GM04503 (cell line): ENCODE data around the gene RHEB.

Experiments used
- DNase-seq: peaks from one replicate; pipeline ENCODE4 v3.0.0-alpha.2; 2012; ENCODE audit warnings: low read depth

Gene RHEB

DNA sequence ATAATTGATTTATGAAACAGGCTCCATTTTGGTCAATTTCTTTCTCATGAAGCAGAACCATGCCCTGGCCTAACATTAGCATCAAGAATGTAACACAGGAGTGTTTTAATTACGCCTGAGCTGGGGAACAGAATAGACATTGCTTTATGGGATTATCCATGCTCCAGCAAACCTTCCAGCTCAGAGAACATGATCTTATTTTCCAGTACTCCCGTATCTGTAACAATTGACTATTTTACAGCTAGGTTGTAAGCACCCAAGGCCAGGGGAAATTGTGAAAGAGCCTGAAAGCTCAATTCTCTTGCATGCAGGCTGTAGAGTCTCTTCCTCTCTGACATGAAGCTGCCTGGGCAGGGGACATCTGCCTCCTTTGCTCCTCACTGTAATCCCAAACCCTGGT, 49.0 kb downstream of the RHEB start:
- no peak for DNase-seq

DNA sequence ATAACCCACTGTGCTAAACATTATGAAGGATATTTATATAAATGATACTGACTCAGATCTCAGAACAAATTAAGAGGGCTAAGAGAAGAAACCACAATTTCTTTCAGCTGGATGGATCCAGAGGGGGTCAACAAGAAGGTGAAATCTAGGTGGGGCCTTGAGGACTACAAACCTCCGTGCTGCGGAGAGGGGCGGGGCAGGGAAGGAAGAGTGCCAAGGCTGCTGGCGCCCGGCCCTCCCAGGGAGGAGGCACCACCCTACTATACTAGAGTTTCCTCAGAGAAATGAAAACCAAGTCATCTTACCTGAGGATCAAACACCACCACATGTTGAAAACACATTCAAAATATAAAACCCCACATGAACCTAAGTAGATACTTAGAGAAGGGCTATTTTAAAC, 50.4 kb downstream of the RHEB start:
- DNase-seq, result no peak

DNA sequence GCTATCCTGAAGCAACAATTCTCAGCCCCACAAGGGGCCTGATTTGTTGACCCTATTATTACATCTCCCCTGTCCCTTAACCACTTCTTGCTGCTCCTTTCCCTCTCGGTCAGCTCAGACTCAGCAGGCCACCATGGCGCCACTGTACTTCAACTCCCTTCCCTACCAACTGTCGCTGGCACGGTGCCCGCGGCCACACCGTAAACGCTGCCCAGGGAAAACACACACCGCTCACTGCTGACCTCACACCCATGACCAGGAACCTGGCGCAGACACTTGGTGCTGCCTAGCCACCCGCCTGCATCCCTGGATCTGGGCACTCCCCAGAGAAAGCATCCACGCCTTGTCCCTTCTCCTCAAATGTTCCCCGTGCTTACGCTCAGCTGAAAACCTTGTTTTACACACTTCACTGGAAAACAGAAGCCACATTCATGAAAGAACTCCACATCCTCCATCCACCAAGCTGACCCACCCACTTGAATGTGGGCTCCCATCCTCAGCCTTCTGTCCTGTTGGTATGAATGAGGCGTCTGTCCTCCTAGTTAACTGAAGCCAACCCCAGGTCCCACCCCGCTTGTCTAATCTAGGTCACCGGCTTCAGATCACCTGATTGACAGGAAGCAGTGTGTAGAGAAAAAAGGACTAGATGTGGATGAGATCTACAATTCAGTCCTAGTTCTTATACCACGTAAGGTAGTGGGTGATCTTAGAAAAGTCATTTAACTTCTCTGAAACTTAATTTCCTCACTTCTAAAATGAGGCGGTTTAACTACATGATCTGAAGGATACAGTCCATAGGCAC, 51.3 kb downstream of the RHEB start:
- no peak for DNase-seq

DNA sequence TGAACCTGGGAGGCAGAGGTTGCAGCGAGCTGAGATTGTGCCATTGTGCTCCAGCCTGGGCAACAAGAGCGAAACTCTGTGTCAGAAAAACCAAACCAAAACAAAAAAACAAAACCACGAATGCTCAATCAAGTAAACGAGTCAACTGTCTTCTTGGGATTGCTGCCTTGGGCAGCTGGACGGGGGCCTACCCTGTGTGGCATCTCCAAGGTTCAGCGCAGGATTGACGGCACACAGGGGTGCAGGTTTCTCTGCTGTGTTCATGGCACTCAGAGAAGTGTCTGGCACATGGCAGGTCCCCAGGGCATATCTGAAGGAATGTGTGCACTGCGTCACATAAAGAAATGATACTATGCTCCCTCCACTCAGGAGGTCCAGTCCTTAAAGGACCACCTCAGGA, 54.5 kb downstream of the RHEB start:
- DNase-seq, result no peak

DNA sequence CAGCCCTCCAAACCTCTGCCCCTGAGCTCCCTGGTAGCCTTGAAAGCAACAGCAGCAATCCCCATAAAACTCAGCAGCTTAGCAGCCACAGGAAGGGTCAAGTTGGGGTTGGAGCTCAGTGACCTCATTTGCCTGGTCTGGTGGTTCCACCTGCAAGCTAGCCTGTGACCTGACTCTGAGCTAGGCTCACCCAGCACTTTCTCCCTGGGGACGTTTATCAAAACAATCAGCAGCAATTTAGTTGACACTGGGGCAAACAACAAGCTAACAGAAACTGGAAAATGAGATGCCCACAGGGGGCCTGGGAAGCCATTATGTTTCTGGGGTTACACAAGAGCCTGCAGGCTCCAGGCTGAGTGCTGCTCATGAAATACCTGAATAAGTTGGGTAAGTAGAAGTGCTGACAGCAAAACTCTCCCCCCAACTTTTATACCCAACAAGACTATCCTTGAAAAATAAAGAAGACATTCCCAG, 57.4 kb downstream of the RHEB start:
- DNase-seq, result no peak

DNA sequence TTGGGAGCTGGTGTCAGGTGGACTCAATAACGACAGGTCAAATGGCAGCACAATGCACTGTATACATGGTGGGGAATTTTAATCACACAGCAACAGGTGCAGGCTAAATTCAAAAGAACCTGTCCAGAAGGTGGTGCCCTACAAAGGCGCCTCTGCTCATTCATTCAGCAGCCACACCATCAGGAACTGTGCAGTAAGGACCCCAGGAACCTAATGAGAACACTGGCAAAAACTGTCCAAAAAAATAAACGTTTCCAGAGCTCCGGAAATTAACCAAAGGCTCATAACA, 57.8 kb downstream of the RHEB start:
- no peak for DNase-seq

DNA sequence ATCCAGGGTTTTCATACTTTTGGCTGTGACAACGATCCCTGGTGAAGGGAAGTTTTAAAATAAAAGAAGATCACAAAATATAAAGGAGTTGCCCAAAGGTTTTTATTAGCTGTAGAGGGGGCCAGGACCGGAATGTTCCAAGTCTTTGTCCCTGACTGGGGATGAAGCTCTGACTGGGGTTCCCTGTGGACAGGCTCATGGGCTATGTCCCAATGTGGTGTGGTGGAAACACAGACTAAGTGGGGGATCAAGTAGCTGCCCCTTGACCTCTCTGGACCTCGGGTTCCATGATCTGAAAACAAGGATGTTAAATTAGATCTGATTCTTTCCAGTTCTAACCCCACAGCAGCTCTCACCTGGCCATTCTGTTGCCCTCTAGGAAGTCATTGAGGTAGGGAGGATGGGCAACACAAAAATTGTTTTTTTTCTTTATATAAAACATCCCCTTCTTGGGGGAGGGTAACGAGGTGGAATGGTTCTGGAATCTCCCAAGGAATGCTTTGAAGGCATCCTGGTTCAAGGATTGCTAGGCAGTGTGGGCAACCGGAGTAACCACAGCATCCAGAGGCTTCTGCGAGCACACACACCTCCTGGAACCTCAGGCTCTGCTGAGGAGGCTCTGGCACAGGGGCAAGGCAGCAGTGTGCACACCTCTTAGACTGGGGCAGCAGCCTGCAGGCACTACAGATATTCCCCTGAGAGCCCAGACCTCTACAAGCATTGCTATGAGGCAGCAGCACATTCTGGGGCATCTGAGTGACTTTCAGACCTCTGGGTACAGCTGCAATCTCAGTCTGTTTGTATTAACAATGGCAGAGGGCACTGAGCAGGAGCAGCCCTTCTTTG, 58.4 kb downstream of the RHEB start:
- DNase-seq, result no peak

DNA sequence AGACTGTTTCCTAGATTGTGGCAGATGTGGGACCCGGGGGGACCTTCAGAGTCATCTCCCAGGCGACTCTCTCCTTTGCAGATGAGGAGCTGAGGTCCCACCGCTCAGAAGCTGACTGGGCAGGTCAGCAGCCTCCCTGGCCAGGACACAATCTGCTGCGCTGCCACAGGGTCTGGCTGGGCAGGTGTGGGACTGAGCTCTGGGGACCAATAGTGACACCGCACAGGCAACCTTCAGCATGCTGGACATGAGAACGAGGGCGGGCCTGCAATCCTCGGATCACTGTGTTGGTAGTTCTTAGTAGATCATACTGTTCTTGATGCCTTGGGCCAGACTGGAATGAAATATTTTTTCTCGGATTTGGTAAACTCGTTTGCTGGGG, 59.2 kb downstream of the RHEB start:
- no peak for DNase-seq

DNA sequence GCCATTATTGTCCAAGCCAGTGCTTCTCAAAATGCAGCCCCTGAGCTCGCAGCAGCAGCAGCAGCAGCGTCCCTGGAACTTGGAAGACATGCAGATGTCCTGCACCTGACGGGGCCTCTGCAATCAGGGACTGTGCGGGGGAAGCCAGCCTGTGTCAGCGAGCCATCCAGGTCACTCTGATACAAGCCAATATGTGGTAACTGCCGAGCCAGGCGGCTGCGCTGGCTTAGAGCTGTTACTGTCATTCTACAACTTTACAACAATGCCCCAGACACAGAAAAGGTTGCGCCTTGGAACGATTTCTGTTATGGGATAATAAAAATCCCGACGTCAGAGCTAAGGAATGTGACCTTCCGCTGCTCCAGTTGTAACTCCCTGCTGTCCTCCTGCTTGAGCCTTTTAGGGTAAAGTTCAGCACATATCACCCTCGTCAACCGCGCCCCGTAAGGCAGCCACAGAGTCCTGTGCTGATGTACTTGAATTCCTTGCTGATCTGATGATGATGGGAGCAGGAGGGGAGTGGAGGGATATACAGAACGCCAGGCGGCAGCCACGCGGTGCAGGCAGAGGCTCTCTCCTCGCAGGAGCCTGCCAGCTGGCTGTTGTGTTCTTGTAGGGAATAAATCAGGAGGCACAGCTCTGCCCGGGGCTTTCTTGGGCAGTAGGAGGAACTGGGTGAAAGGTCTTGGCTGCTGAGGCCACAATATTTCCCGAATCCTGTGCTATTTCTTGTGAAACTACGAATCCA, 59.8 kb downstream of the RHEB start:
- DNase-seq, result peak; percentile 96

DNA sequence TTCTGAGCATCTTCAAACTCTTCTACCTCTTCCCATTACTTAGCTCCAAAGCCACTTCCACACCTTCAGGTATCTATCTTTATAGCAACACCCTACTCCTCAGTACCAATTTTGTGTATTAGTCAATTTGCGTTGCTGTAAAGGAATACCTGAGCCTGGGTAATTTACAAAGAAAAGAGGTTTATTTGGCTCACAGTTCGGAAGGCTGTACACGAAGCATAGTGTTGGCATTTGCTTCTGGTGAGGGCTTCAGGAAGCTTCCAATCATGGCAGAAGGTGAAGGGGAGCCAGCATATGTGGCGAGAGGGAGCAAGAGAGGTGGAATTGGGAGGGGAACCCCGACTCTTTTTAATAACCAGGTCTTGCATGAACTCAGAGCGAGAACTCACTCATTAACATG, 62.2 kb downstream of the RHEB start:
- no peak for DNase-seq

DNA sequence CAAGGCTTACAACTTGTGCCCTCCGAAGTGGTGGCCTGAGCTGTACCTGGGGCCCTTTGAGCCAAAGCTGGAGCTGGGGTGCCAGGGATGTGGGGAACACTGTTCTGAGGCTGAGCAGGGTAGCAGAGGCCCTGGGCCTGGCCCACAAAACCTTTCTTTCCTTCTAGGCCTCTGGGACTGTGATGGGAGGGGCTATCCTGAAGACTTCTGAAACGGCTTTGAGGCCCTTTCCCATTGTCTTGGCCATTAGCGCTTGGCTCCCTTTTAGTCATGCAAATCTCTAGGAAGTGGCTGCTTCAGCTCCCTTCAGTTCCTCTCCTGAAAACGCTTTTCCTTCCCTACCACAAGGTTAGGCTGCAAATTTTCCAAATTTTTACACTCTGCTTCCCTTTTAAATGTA, 62.9 kb downstream of the RHEB start:
- DNase-seq, result no peak

DNA sequence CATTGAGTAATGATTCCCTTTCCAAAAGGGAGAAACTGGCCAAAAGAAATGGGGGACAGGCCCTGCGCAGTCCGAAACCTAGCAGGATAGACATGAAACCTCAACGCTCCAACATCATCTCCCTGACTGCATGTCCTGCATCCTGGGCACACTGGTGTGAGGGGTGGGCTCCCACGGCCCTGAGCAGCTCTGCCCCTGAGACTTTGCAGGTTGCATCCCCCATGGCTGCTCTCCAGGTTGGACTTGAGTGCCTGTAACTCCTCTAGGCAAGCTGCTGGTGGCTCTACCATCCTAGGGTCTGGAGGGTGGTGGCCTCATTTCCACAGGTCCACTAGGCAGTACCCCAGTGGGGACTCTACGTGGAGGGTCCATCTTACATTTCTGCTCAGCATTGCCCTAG, 63.4 kb downstream of the RHEB start:
- DNase-seq, result no peak

DNA sequence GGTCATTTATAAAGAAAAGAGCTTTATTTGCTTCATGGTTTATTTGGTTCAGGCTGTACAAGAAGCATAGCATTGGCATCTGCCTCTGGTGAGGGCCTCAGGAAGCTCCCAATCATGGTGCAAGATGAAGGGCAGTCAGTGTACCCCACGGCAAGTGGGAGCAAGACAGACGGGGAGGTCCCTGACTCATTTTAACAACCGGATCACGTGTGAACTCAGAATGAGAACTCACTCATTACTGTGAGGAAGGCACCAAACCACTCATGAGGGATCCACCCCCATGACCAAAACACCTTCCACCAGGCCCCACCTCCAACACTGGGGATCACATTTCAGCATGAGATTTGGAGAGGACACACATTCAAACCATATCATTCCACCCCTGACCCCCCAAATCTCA, 64.0 kb downstream of the RHEB start:
- DNase-seq, result no peak

DNA sequence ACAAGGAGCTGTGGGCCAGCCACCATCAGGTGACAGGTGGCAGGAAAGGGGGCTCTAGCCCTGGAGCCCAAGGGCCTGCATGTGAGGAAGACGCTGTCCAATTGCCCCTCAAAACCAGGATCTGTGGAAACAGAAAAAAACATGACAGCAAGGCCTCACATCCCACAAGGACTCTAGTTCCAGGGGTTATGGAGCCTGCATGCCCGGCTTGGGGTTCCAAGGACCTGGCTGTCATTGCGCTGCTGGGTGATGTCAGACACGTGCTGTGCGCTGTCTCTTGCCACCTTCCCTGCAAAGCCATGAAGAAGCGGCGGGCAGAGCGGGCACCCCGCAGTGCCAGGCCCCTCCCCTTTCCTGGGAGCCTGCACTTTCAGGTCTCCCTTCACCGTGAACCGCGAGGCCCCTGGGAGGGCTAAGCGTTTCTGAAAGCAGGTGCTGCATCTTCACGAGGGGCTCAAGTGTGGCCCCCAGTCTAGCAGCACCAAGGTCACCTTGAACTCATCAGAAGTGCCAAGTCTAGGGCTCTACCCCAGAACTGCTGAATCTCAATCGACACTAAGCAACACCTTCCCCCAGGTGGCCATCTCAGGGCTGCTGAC, 64.7 kb downstream of the RHEB start:
- no peak for DNase-seq

DNA sequence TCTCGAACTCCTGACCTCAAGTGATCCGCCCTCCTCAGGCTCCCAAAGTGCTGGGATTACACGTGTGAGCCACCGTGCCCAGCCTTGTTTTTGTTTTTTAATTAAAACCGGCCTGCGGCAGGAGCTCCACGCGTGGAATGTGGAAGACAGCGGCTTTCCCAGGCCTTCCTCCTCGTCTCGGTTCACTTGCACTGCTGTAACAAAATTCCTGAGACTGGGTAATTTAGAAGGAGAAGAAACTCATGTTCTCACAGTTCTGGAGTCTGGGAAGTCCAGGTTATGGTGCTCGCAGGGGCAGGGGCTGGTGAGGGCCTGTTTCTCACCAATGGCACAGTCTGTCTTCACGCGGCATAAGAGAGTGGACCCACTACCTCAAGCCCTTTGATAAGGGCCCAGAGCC, 65.4 kb downstream of the RHEB start:
- DNase-seq, result no peak

DNA sequence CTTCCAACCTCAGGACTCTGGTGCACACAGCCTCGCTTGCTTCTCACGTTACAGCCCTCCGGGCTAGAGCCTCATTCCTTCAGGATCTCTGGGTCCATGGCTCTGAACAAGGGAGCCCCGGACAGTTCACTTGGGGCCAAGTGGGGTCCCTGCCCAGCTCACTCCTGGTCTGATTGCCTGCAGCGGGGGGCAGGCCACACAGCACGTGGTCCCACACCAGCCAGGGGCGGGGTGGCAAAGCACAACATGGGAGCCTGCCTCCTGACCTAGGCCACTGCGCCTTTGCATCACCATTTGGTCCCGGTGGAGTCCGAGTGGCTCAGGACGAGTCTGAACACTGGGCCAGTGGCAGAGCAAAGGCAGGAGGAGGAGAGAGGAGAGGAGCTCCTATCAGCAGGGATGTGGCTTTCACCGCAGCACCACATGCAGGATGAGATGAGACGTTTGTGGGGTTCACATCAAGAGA, 66.3 kb downstream of the RHEB start:
- no peak for DNase-seq

DNA sequence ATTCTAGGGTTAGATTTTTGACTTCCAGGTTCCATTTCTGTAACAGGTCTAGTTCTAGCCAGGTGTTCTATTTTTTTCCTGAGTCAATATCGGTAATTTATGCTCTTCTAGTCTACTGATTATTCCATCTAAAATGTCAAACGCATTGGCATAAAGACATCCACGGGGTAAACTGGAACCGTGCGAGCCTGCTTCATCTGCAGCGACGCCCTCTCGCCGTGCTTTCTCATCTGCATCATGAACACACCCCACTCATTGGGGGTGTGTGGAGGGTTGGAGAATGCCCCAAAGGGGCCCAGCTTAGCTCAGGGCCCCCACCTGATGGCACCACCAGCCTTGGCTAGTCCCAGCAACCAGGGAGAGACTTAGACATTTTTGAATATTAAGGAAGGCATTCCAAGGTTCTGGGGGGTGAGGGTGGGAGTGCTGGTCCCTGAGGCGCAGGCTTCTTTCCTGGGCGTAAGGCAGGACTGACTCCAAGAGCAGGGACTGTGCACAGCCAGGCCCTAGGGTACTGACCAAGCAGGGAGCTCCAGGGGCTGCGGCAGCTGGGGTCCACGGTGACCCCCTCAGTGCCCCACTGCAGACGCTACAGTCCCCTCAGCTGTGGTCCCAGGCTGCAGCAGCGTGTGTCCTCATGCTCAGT, 66.9 kb downstream of the RHEB start:
- DNase-seq, result no peak

DNA sequence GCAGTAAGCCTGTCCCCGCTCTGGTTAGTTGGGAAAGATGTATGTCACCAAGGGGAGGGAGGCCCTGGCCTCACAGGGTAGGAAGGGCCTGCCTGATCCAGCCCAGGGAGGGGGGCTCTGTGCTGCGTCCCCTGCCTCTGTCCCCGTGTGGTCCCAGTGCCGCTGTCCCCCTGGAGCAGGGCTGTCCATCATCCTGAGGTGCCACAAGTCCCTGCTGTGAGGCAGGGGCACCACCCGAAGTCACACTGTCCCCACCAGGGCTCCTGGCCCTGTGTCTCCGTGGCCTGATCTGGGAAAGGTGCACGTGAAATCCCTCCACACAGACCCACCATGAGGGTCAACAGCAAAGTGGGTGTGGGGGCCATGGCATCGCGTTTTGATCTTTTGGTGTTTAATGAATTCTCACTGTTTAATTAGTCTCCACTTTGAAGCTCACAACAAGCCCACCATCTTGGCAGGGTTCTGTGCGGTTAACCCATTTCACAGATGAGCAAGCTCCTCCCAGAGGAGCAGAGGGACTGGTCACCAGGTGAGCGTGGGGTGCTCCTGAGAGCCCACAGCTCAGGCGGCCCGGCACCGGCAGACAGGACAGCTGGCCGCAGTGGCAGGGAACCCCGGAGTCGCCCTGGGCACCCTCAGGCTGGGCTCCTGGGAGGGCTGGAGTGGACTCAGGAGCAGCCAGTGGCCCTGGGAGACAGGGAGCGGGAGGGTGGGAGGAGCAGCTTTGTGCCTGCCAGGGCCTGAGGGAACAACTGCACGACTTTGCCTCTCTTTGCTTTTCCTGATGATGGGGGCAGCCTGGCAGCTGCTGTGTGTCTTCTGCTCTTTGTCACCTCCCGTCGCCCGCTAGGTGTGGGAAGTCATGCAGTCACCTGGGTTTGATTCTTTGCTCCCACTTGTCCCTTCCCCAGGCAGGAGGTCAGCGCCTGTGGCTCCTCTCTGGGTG, 67.8 kb downstream of the RHEB start:
- DNase-seq, result no peak

DNA sequence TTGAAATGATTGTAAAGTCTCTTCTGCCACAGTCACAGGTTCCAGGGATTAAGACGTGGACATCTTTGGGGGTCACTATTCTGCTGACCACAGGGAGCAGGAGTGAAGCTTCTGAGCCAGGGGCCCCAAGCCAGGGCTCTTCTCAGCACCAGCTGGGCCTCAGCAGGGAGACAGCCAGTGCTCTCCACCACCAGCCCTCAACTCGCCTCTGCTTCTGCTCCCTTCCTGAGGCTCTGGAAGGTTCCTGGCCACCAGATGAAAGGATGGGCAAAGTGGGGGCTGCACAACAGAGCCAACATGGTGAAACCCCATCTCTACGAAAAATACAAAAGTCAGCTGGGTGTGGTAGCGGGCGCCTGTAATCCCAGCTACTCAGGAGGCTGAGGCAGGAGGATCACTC, 68.5 kb downstream of the RHEB start:
- no peak for DNase-seq

DNA sequence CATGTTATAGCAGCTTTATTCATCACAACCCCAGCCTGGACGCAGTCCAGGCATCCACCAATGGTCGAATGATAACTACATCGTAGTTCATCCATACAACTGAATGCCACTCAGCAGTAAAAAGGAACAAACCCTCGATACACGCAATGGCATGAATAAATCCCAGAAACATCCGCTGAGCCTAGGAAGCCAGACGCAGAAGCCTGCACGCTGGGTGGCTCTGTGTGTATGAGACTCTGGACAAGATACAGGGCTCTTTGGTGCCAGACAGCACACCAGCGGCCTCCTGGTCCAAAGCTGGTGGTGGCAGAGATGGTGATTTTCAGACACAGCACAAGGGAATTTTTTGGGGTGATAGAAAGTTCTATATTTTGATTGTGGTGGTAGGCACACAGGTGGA, 69.7 kb downstream of the RHEB start:
- no peak for DNase-seq
